ENCODE results near the gene CTIF. TPM values are rescaled to one million over a fixed set of nuclear protein-coding genes. Genes with fewer than 3 reads are reported as not detected.
A peak's percentile ranks its signal among the peaks of the same experiment; 100 is the strongest.
"Not testable (repeated sequence)": the region's sequence is repeated elsewhere in the genome, so short reads cannot be mapped to it uniquely, and the experiment has no call there.

Gene CTIF
- total RNA-seq, 1 experiment from 2014 or later, result 5.9 TPM

DNA sequence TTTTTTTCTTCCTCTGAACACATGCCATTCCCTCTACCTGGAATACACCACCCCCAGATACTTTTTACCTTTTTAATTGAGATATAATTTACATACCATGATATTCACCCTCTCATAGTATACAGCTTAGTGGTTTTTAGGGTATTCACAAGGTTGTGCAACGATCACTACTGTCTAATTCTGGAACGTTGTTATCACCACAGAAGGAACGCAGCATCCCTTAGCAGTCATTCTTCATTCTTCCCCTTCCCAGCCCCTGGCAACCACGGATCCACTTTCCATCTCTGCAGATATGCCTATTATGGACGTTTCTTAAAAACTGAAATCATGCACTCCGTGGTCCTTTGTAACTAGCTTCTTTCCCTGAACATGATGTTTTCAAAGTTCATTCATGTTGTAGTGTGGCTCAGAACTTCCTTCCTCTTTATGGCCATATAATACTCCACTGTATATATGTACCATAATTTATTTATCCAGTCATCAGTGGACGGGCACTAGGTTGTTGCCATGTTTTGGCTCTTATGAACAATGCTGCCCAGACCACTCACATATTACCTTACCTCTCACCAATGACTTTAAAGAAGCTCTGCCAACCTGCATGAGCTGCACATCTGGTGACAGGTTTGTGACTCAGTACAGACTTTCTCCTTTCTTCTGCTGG is 168.9 kb downstream of the CTIF start:
- DNase-seq (ENCODE audit: low spot score), result no peak
- in situ Hi-C loops (cut with HindIII; ENCODE audit: low sequenced_read_pairs), result no loop called here

DNA sequence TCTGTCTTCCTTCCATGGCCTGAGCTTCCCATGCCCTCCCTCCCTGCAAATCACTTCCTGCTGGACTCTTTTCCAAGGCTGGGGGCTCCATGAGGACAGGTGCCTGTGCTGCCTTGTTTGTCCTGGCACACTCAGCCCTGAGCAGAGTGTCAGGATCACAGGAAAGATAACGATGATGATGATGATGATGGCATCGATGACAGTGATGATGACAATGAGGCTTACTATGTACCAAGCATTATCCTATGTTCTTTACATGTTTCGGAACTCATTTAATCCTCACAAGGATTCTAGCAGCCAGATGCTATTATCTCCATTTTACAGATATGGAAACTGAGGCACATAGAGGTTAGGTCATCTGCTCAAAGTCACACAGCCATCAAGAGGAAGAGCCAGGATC is 170.0 kb downstream of the CTIF start:
- DNase-seq (ENCODE audit: low spot score), result no peak
- in situ Hi-C loops (cut with HindIII; ENCODE audit: low sequenced_read_pairs), result no loop called here

- in situ Hi-C loops (cut with HindIII; ENCODE audit: low sequenced_read_pairs), result no loop called here
- DNase-seq (ENCODE audit: low spot score), result no peak
Observed at GRCh38 chr18:48709371-48710062, 170.7 kb downstream of the CTIF start.

DNA sequence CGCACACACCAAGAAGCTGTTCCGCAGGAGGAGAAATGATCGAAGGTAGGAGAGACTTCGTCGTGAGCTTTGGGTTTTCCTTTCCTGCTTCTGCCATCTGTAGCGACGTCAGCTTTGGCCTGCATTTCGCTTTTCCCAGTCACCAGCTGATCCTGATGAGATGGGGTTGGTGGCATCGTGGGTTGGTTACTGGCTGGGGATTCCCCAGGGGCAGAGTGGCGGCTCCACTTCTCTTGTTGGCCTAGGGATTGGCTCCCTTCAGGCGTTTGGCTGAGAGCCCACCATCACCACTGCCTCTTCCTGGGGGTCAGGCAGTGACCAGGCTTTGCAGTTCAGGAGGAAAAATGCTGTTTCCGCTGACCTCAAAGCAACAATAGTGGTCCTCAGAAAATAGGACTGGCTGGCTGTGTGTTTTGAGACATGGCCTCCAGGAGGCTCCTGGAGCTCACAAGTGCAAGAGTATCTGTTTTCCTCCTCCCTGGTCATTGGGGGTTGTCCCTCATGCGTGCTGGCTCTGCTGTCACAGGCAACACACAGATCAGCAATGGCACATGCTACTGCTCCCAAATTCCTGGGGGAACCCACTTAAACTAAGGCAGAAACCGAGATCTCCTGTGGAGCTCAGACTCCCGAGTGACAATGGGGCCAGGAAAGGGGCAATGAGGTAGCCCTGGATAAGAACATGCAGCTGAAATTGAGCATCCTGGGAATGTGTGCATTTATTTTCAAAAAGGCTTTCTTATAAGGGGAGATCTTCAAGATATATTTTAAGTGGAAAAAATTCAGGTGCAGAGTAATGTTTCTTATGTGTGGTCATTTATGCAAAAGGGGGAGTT is 173.0 kb downstream of the CTIF start:
- peak; percentile 87 for DNase-seq (ENCODE audit: low spot score)
- in situ Hi-C loops (cut with HindIII; ENCODE audit: low sequenced_read_pairs), result no loop called here

DNA sequence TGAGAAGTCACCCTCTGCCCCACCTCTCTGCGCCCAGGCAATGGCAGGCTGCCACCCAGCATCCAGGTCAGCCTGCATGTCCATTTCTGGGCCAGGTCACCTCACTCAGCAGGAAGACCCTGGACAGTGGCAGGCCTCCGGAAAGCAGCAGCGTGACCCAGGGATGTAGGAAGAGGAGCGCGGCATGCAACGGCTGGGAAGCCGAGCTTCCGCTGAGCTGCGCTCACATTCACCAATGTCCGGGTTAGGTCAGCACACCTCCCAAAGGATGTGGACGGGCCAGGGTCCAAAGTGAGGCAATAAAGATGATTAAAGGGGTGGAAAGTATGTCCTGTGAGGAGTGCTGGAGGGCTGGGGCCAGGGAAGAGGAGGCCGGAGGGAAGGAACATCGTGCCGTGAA is 174.5 kb downstream of the CTIF start:
- no peak for DNase-seq (ENCODE audit: low spot score)
- in situ Hi-C loops (cut with HindIII; ENCODE audit: low sequenced_read_pairs), result no loop called here

DNA sequence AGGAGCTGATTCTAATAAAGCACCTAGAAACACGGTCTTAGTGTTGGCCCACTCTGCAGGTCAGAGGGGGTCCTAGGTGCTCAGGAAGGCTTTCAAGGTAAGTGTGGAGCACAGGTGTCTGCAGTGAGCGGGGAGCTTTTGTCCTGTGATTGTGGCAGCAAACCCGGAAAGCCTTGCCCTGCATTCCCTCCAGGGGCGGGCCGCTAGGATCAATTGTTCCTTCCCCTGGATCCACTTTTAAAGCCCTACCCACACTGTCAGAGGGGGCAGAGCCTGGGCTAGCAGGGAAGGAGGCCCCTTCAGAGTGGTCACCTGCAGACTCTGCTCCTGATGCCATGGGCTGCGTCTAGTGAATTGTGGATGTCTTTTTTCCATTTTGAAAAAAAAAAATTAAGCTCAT is 176.0 kb downstream of the CTIF start:
- in situ Hi-C loops (cut with HindIII; ENCODE audit: low sequenced_read_pairs), result no loop called here
- no peak for DNase-seq (ENCODE audit: low spot score)

- no peak for DNase-seq (ENCODE audit: low spot score)
- in situ Hi-C loops (cut with HindIII; ENCODE audit: low sequenced_read_pairs), result no loop called here
Observed at GRCh38 chr18:48715711-48716361, 177.0 kb downstream of the CTIF start.

GRCh38 chr18:48717227-48717626 is 178.4 kb downstream of the CTIF start:
- DNase-seq (ENCODE audit: low spot score); in situ Hi-C loops (cut with HindIII; ENCODE audit: low sequenced_read_pairs): not testable (repeated sequence)

DNA sequence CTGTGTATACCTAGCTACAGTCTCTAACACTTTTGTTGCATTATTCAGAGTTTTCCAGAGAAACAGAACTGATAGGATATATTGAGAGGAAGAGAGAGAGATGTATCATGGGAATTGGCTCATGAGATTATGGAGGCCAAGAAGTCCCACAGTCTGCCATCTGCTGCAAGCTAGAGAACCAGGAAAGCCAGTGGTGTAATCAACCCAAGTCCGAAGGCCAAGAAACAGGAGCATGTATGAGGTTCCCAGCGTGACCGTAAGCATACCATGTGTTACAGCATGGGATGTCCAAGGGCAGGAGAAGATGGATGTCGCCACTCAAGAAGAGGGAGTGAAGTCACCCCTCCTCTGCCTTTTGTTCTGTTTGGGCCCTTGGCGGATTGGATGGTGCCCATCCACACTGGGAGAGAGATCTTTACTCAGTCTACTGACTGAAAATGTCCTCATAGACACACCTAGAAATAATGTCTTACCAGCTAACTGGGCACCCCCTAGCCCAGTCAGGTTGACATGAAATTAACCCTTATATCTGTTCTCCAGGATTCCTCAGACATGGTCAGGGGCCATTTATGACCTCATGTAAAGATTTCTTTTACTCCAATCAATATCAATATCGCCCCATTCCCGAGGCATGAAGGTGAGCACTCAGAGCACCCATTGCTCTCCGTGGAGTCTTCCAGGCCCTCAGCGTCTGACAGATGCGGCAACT is 179.6 kb downstream of the CTIF start:
- peak; percentile 79 for DNase-seq (ENCODE audit: low spot score)
- in situ Hi-C loops (cut with HindIII; ENCODE audit: low sequenced_read_pairs), result no loop called here

GRCh38 chr18:48719388-48719787 is 180.6 kb downstream of the CTIF start:
- no peak for DNase-seq (ENCODE audit: low spot score)
- in situ Hi-C loops (cut with HindIII; ENCODE audit: low sequenced_read_pairs), result no loop called here

GRCh38 chr18:48719974-48720654 is 181.3 kb downstream of the CTIF start:
- in situ Hi-C loops (cut with HindIII; ENCODE audit: low sequenced_read_pairs), result no loop called here
- peak; percentile 51 for DNase-seq (ENCODE audit: low spot score)

- in situ Hi-C loops (cut with HindIII; ENCODE audit: low sequenced_read_pairs), result no loop called here
- no peak for DNase-seq (ENCODE audit: low spot score)
Observed at GRCh38 chr18:48720655-48721025, 181.8 kb downstream of the CTIF start.

- DNase-seq (ENCODE audit: low spot score), result no peak
- in situ Hi-C loops (cut with HindIII; ENCODE audit: low sequenced_read_pairs), result no loop called here
Observed at GRCh38 chr18:48721312-48721711, 182.5 kb downstream of the CTIF start.

DNA sequence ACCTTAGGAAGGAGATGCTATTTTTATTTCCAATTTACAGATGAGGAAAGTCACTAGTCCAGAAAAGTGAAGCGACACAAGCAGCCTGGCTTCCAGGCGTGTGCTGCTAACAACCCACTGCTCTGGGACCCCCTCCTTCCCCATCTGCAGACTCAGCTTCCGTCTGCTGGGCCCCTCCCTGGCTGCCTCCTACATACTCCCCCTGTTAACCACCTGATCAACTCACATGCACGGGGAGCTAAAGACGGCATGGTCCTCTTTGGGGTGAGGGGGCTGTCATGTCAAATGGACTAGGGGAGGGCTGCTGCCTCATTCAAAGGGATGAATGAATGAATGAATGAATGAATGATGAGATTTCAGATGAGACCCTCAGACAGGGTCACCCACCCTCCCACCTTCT is 184.2 kb downstream of the CTIF start:
- in situ Hi-C loops (cut with HindIII; ENCODE audit: low sequenced_read_pairs), result no loop called here
- no peak for DNase-seq (ENCODE audit: low spot score)

- in situ Hi-C loops (cut with HindIII; ENCODE audit: low sequenced_read_pairs), result no loop called here
- DNase-seq (ENCODE audit: low spot score), result no peak
Observed at GRCh38 chr18:48723837-48724236, 185.0 kb downstream of the CTIF start.

DNA sequence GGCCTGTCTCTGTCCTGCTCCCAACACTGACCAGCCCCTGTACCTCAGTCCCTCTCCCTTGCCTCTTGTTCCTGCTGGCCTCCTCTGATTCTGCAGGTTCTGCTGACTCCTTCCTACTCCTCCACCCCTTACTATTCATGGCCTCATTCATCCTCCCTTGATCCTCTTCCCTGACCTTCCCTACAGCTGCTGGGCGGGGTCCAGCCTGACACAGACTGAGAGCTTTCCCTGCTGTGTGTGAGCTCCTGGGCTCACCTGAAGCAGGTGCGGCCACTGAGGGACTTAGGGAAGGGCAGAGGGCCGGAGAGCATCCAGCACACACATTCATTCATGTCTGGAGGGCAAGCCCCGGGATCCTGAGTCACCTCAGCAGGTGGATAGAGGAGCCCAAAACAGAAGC is 185.6 kb downstream of the CTIF start:
- DNase-seq (ENCODE audit: low spot score), result no peak
- in situ Hi-C loops (cut with HindIII; ENCODE audit: low sequenced_read_pairs), result no loop called here

DNA sequence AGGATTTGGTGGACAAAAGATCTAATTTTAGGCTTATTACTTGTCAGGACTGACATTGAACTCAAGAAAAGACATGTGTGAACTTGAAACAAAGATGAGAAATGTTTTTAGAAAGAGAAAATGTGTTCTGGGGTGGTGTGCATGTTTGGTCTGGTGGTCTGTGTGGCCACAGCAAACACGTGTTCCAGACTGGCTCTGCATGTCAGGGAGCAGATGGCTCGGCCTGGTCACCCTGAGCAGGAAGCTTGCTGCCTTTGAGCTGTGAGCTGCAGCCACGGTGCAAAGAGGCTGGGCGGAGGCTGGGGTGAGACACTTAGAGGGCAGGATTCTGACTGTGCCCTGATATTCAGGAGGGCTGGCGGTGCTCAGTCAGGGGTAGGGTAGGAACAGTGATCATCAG is 186.1 kb downstream of the CTIF start:
- in situ Hi-C loops (cut with HindIII; ENCODE audit: low sequenced_read_pairs), result no loop called here

GRCh38 chr18:48725562-48725961 is 186.7 kb downstream of the CTIF start:
- no peak for DNase-seq (ENCODE audit: low spot score)
- in situ Hi-C loops (cut with HindIII; ENCODE audit: low sequenced_read_pairs), result no loop called here

More for the DNA sequence above, 186.1 kb downstream of the CTIF start:
- peak; percentile 85 for DNase-seq (ENCODE audit: low spot score)

- in situ Hi-C loops (cut with HindIII; ENCODE audit: low sequenced_read_pairs), result no loop called here
- peak; percentile 65 for DNase-seq (ENCODE audit: low spot score)
Observed at GRCh38 chr18:48727681-48728080, 188.8 kb downstream of the CTIF start.

Data from G401 (cell line).